ENCODE measurements around the gene PIK3C2G.

DNA sequence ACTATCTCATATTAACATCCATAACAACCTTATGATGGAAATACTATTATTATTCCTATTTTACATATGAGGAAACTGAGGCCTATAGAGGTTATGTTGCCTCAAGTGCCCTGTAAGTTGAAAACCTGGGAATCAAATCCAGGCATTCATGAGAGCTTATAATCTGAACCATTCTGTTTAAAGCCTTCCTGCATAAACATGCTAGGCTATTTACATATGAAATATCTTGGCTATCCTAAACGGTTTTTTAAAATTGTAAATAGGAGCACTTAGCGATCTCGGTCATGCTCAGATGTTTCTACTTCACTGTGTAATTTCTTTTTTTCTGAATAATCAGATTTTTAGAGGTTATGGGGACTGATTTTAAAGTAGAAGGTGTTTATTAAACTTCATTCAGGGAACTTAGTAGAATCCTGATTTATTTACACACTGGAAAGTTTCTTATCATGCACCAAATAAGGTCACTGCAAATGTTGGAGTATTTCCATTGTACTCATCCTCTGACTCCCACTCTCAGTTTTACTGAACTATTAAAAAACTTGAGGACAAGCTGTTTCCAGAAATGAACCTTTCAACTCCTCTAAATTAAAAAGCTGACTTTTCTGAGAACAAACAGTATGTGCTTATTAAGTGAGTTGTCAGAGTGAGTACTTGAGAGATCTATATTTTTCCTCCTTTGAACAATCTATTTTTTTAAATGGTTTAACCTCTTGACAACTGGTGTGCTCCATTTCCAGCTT, 141.7 kb downstream of the PIK3C2G start:
- TF ChIP-seq CTCF (conservative IDR thresholded peaks at IDR 0.05; ENCODE audit: low read length) (no peak), EZH2phosphoT487 (IDR thresholded peaks at IDR 0.05; ENCODE audit: borderline replicate concordance) (no peak)

Data from Loucy (cell line).